Ishikawa (cell line): ENCODE data around the gene SLC25A26.

ENCODE experiments used
- CEBPB ChIP-seq: IDR thresholded peaks from 2 replicates; pipeline ENCODE4 v1.6.1; 2012
- CREB1 ChIP-seq: IDR thresholded peaks from 2 replicates; pipeline ENCODE4 v1.6.1; 2012; ENCODE audit warnings: low read depth
- EGR1 ChIP-seq: IDR thresholded peaks from 2 replicates; pipeline ENCODE4 v1.6.1; 2012
- EP300 ChIP-seq: IDR thresholded peaks from 2 replicates; pipeline ENCODE4 v1.6.1; 2012; ENCODE audit warnings: borderline replicate concordance
- FOXM1 ChIP-seq: IDR thresholded peaks from 2 replicates; pipeline ENCODE4 v1.6.1; 2012; ENCODE audit warnings: low read depth, borderline replicate concordance
- MAX ChIP-seq: IDR thresholded peaks from 2 replicates; pipeline ENCODE4 v1.6.1; 2012
- NFIC ChIP-seq: IDR thresholded peaks from 2 replicates; pipeline ENCODE4 v1.6.1; 2012
- RAD21 ChIP-seq: IDR thresholded peaks from 2 replicates; pipeline ENCODE4 v1.6.1; 2012; ENCODE audit warnings: low read depth
- REST ChIP-seq: IDR thresholded peaks from 2 replicates; pipeline ENCODE4 v1.6.1; 2012; ENCODE audit warnings: low read depth, mild to moderate bottlenecking
- TAF1 ChIP-seq: IDR thresholded peaks from 2 replicates; pipeline ENCODE4 v1.6.1; 2012; ENCODE audit warnings: low read depth, mild to moderate bottlenecking
- TCF12 ChIP-seq: IDR thresholded peaks from 2 replicates; pipeline ENCODE4 v1.6.1; 2012; ENCODE audit warnings: low read depth
- TEAD4 ChIP-seq: IDR thresholded peaks from 2 replicates; pipeline ENCODE4 v1.6.1; 2012
- YY1 ChIP-seq: IDR thresholded peaks from 2 replicates; pipeline ENCODE4 v1.6.1; 2012; ENCODE audit warnings: low read depth
- ZBTB7A ChIP-seq: IDR thresholded peaks from 2 replicates; pipeline ENCODE4 v1.6.1; 2012; ENCODE audit warnings: low read depth
- TF ChIP-seq, protein P1 (sequence below): IDR thresholded peaks from 2 replicates; pipeline ENCODE4 v1.6.1; 2012

The SLC25A26 gene

DNA sequence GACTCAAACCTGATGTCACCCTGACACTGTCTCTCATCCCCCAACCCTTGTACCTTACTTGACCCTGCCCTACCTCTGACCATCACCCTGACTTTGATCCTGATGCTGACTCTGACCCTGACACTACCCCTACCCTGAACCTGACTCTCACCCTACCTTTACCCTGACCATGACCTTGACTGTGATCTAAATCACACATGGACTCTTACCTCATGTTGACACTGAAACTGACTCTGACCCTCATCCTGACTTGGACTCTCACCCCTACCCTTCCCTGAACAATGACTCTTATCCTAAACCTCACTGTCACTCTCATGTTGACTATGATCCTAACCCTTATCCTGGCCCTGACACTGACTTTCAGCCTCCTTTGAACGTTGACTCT lies 21.7 kb upstream of the SLC25A26 start:
- no peak for TF ChIP-seq CREB1
- TF ChIP-seq RAD21, result no peak
- no peak for TF ChIP-seq REST
- TF ChIP-seq YY1, result no peak
- TF ChIP-seq NFIC, result no peak
- no peak for TF ChIP-seq EP300
- TF ChIP-seq, protein P1, sequence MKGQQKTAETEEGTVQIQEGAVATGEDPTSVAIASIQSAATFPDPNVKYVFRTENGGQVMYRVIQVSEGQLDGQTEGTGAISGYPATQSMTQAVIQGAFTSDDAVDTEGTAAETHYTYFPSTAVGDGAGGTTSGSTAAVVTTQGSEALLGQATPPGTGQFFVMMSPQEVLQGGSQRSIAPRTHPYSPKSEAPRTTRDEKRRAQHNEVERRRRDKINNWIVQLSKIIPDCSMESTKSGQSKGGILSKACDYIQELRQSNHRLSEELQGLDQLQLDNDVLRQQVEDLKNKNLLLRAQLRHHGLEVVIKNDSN, result no peak
- no peak for TF ChIP-seq ZBTB7A
- no peak for TF ChIP-seq EGR1
- no peak for TF ChIP-seq CEBPB
- no peak for TF ChIP-seq TCF12
- TF ChIP-seq FOXM1, result no peak
- no peak for TF ChIP-seq TAF1
- TF ChIP-seq MAX, result no peak
- TF ChIP-seq TEAD4, result no peak

GRCh38 chr3:66200147-66200546 lies 20.7 kb upstream of the SLC25A26 start:
- no peak for TF ChIP-seq EP300
- no peak for TF ChIP-seq REST
- TF ChIP-seq YY1, result no peak
- TF ChIP-seq TAF1, result no peak
- TF ChIP-seq FOXM1, result no peak
- no peak for TF ChIP-seq RAD21
- no peak for TF ChIP-seq NFIC
- TF ChIP-seq EGR1, result no peak
- TF ChIP-seq TCF12, result no peak
- TF ChIP-seq CEBPB, result no peak
- no peak for TF ChIP-seq TEAD4
- TF ChIP-seq MAX, result no peak
- no peak for TF ChIP-seq CREB1
- TF ChIP-seq, protein P1, result no peak
- TF ChIP-seq ZBTB7A, result no peak

DNA sequence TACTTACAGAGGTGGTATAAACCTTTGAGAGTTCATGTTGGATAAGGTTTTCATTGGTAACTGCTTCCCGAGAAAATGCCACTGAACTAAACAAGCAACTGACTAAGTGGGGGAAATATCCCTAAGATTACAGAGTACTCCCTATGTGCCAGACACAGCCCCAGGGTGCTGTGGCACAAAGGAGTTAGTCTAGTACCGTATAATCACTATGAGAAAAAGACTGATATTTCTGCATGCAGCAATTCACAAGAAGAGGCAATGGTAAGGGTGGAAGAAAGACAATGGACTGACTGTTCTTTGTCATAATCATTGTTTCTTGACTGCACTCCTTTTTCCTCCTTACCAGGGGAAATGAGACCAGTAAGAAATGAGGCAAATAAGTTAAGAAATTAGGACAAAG lies 20.0 kb upstream of the SLC25A26 start:
- no peak for TF ChIP-seq TEAD4
- TF ChIP-seq NFIC, result no peak
- TF ChIP-seq REST, result no peak
- no peak for TF ChIP-seq ZBTB7A

DNA sequence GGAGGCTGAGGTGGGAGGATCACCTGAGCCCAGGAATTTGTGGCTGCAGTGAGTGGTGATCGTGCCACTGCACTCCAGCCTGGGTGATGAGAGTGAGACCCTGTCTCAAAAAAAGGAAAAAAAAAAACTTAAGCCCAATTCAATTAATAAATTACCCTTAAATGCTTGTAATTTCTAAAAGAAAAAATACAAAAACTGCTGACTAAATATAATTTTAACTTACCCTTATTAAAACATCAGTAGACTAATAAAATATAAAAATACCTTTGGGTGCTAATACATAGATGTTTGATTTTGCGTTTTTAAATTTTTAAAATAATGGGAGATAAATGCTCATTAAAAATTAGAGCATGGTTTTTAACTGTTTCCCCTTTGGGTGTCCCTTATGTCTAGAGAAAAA lies 17.5 kb upstream of the SLC25A26 start:
- TF ChIP-seq EP300 (no peak), CREB1 (no peak), TAF1 (no peak), REST (no peak), TEAD4 (no peak), ZBTB7A (no peak), FOXM1 (no peak), EGR1 (no peak), YY1 (no peak), MAX (no peak), CEBPB (no peak), TCF12 (no peak), RAD21 (no peak), NFIC (no peak)
- TF ChIP-seq, protein P1, result no peak
